HepG2 (cell line): ENCODE data around the gene TBL3. TPM values are rescaled to one million over a fixed set of nuclear protein-coding genes. Genes with fewer than 3 reads are reported as not detected.
A peak's percentile ranks its signal among the peaks of the same experiment; 100 is the strongest.

Source experiments
- ATAC-seq: fragments of 200-7000 bp; cut with Tn5 transposase; 3 replicates; pipeline ENCODE4 v1.9.1; 2020; ENCODE audit warnings: mild to moderate bottlenecking, moderate library complexity
- BruUV-seq: library from RNA; stranded (reverse); fragments of 400-500 nt; replicated peaks from 2 replicates; lab custom pipeline; 2021; lab: Mats Ljungman, UMichigan
- CTCF ChIA-PET: fragments of 300-600 bp; formaldehyde crosslinking; extraction: SDS; loops from one replicate; lab custom pipeline; 2021; ENCODE audit warnings: low total read pairs, inconsistent platforms, low intra/inter-chr PET ratio; lab: Yijun Ruan, JAX
- POLR2A ChIA-PET: fragments of 350-600 bp; sonication (Branson Sonifier 250); formaldehyde crosslinking; loops from one replicate; lab custom pipeline; 2020; ENCODE audit warnings: antibody characterized with exemption, inconsistent platforms; lab: Yijun Ruan, JAX
- DNase-seq: peaks from one replicate; pipeline ENCODE4 v3.0.0-alpha.2; 2015; ENCODE audit warnings: low spot score
- FAIRE-seq: peaks from 3 replicates; lab custom pipeline; 2011; peaks lifted over from hg19 to GRCh38; lab: Jason Lieb, UNC
- H2AFZ ChIP-seq: one replicate; pipeline ENCODE4 v1.6.1; 2011; ENCODE audit warnings: low read length, inconsistent platforms
- H3K27ac ChIP-seq: fragments of 300-600 bp; 3 replicates; pipeline ENCODE4 v1.8.0; 2011; ENCODE audit warnings: mixed run types, mild to moderate bottlenecking, mixed read lengths, low read length, inconsistent platforms; ENCODE audit not compliant: insufficient read depth; ENCODE audit errors: extremely low read length
- H3K27me3 ChIP-seq, 2 experiments: fragments of 200-600 bp in 1 of 2; 2 replicates in 1 of 2; 3 replicates in 1 of 2; pipeline versions ENCODE4 v1.6.0 to v1.8.0; 2011; ENCODE audit warnings: low read length in 2 of 2, mild to moderate bottlenecking in 2 of 2, moderate library complexity in 2 of 2, inconsistent platforms in 1 of 2; ENCODE audit not compliant: insufficient read depth in 2 of 2, control insufficient read depth in 1 of 2
- H3K36me3 ChIP-seq, 2 experiments: fragments of 200-600 bp in 1 of 2; replicated peaks in 1 of 2; 2 replicates in 1 of 2; 3 replicates in 1 of 2; pipeline versions ENCODE4 v1.5.1 to v1.8.0; 2011; ENCODE audit warnings: low read length in 2 of 2, inconsistent platforms in 1 of 2; ENCODE audit not compliant: insufficient read depth in 2 of 2, control insufficient read depth in 1 of 2
- H3K4me1 ChIP-seq: 2 replicates; pipeline ENCODE4 v1.5.1; 2012; ENCODE audit warnings: low read length, inconsistent platforms; ENCODE audit not compliant: insufficient read depth
- H3K4me2 ChIP-seq: 2 replicates; pipeline ENCODE4 v1.6.0; 2011; ENCODE audit warnings: low read depth, low read length, inconsistent platforms
- H3K4me3 ChIP-seq, 3 experiments: fragments of 200-600 bp in 1 of 3; sonication (generic), shearing (Covaris generic) in 1 of 3; replicated peaks in 1 of 3; 2 replicates each; pipeline ENCODE4 v1.5.1; 2011 to 2016; ENCODE audit warnings: low read length in 3 of 3, inconsistent platforms in 2 of 3, low read depth in 2 of 3, mild to moderate bottlenecking in 2 of 3, control low read depth in 1 of 3, mixed read lengths in 1 of 3; ENCODE audit not compliant: insufficient read depth in 1 of 3
- H3K79me2 ChIP-seq: one replicate; pipeline ENCODE4 v1.6.1; 2011; ENCODE audit warnings: low read length, inconsistent platforms; ENCODE audit not compliant: insufficient read depth
- H3K9ac ChIP-seq: 2 replicates; pipeline ENCODE4 v1.6.0; 2011; ENCODE audit warnings: mild to moderate bottlenecking, low read depth, low read length, inconsistent platforms; ENCODE audit not compliant: insufficient read depth
- H3K9me3 ChIP-seq: 2 replicates; pipeline ENCODE4 v1.5.1; 2012; ENCODE audit warnings: mild to moderate bottlenecking, low read length
- H4K20me1 ChIP-seq: 2 replicates; pipeline ENCODE4 v1.6.0; 2011; ENCODE audit warnings: inconsistent platforms, mild to moderate bottlenecking, low read length, moderate library complexity; ENCODE audit not compliant: insufficient read depth
- CREB1 ChIP-seq, 2 experiments: fragments of 450-650 bp in 1 of 2; IDR thresholded peaks; 2 replicates each; pipeline ENCODE4 v1.6.1; 2016 to 2017; ENCODE audit warnings: control low read depth in 1 of 2, mild to moderate bottlenecking in 1 of 2, missing compliant biosample characterization in 1 of 2, missing genetic modification characterization in 1 of 2
- ETV5 ChIP-seq: IDR thresholded peaks from 2 replicates; pipeline ENCODE4 v1.6.1; 2018; ENCODE audit warnings: missing biosample characterization, missing genetic modification reagents, inconsistent platforms, borderline replicate concordance
- HNRNPK ChIP-seq: fragments of 200-400 bp; formaldehyde crosslinking; IDR thresholded peaks from 2 replicates; pipeline ENCODE4 v1.6.1; 2018; ENCODE audit warnings: low read length, low read depth, moderate library complexity, mild to moderate bottlenecking; ENCODE audit not compliant: poor library complexity, severe bottlenecking
- MED1 ChIP-seq: sonication (generic); formaldehyde crosslinking; IDR thresholded peaks from 2 replicates; pipeline ENCODE4 v1.4.0; 2020; ENCODE audit warnings: missing genetic modification reagents
- YEATS2 ChIP-seq: sonication (generic); formaldehyde crosslinking; IDR thresholded peaks from 2 replicates; pipeline ENCODE4 v1.4.0; 2020; ENCODE audit warnings: missing genetic modification reagents, borderline replicate concordance
- ZBTB20 ChIP-seq: sonication (generic); formaldehyde crosslinking; IDR thresholded peaks from 2 replicates; pipeline ENCODE4 v1.8.1; 2023; ENCODE audit warnings: missing genetic modification reagents, low read depth, mild to moderate bottlenecking, borderline replicate concordance
- ZNF337 ChIP-seq: sonication (generic); formaldehyde crosslinking; IDR thresholded peaks from 2 replicates; pipeline ENCODE4 v1.5.1; 2020; ENCODE audit warnings: missing genetic modification reagents, low read depth, mild to moderate bottlenecking, borderline replicate concordance
- WGBS: methylation state at CpG from one replicate; pipeline ENCODE4 v1.1.6; 2017; ENCODE audit warnings: low lambda C conversion rate; 5-methylcytosine and 5-hydroxymethylcytosine counted together
- in situ Hi-C: cut with HindIII; loops from 2 replicates; pipeline ENCODE4 v1.10.0; 2017; ENCODE audit warnings: low pct_unique_long_range_greater_than_20kb; ENCODE audit not compliant: extremely low pct_ligation_motif_present
- intact Hi-C: fragments of 100-400 bp; cut with micrococcal nuclease; formaldehyde crosslinking; loops from one replicate; pipeline ENCODE4 v1.10.0; 2022; ENCODE audit not compliant: unreplicated experiment
- polyA plus RNA-seq, 8 experiments: library from polyadenylated mRNA; depleted of rRNA in 3 of 8; stranded (reverse) in 7 of 8; unstranded in 1 of 8; fragments of >200 nt; fragmentation: Illumina TruSeq in 4 of 8; extraction: Trizol in 4 of 8; gene quantifications; 2 replicates each; pipeline versions ENCODE4 v1.2.1 to v1.2.3, GENCODE V29; 2011 to 2016; ENCODE audit warnings: low read depth in 4 of 8, missing spikeins in 1 of 8, mixed read lengths in 1 of 8; ENCODE audit not compliant: insufficient read depth in 1 of 8
- total RNA-seq, 5 experiments: library from RNA; depleted of rRNA; stranded (reverse); fragments of >200 nt; fragmentation: Illumina TruSeq; extraction: Trizol; gene quantifications; 2 replicates each; pipeline ENCODE4 v1.2.3, GENCODE V29; 2016; ENCODE audit warnings: low read depth in 1 of 5
- TF ChIP-seq, protein P1 (sequence below): sonication (generic); formaldehyde crosslinking; IDR thresholded peaks from 2 replicates; pipeline ENCODE4 v1.4.0; 2020; ENCODE audit warnings: missing genetic modification reagents, borderline replicate concordance
- TF ChIP-seq, protein P2 (sequence below), 2 experiments: sonication (generic) in 1 of 2; formaldehyde crosslinking in 1 of 2; IDR thresholded peaks; 2 replicates each; pipeline versions ENCODE4 v1.5.1 to v1.6.1; 2011 to 2020; ENCODE audit warnings: borderline replicate concordance in 1 of 2, low read depth in 1 of 2, low read length in 1 of 2, mild to moderate bottlenecking in 1 of 2, missing genetic modification reagents in 1 of 2, moderate library complexity in 1 of 2

TBL3 gene
- total and polyA plus RNA-seq, 2 of the 13 experiments (the other 11 are each of a cell fraction or from before 2014, with no cell fraction given), result 16.8 to 38.0 TPM

DNA sequence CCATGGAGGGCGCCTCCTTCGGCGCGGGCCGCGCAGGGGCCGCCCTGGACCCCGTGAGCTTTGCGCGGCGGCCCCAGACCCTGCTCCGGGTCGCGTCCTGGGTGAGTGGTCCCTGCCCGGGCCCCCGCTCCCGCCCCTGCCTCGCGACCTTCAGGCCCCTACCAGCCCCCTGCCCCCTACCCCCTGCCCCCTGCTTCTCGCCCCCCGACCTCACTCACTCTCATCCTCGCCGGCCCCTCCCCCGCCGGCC, 18.2 kb downstream of the TBL3 start:
- Histone ChIP-seq H4K20me1 (no peaks in the 10 kb centered on the region), H3K4me1 (peaks cover 68% of the 10 kb centered on the region), H3K27me3 (peaks cover 0 to 8% of the 10 kb centered on the region in 2 experiments; a peak in 2 of 5 replicates), H3K9ac (no peak overlapping the region), H3K4me2 (peak overlapping the region; percentile 95), H3K79me2 (peaks cover 9% of the 10 kb centered on the region), H3K36me3 (peaks cover 12 to 15% of the 10 kb centered on the region in 2 experiments; a peak in 4 of 5 replicates), H3K27ac (no peak overlapping the region), H2AFZ (no peak overlapping the region), H3K9me3 (no peaks in the 10 kb centered on the region), H3K4me3 (peak overlapping the region in 2 of 3 experiments; percentile 77 to 82; a peak in 4 of 6 replicates)
- in situ Hi-C loops (no loop called here), intact Hi-C loops (no loop called here)
- ChIA-PET POLR2A (interaction anchor here (0.8 to 2.0 kb wide), 7 partner anchors 14 to 165 kb away, joined by 3 to 13 read pairs (median 5); partner anchors contain the start of genes RPS2 and TRAF7), CTCF (interaction anchor here (0.6 kb wide), 1 partner anchor 14 kb away, joined by 3 read pairs; no protein-coding TSS in a partner anchor)
- FAIRE-seq, result no peak
- no peak for DNase-seq
- BruUV-seq, result no TSS peak
- WGBS, result 0% methylated on average over 2 of the region's 25 CpGs
- ATAC-seq, result peak; percentile 5
- TF ChIP-seq HNRNPK (peak; percentile 39), ZNF337 (CRISPR knock-in tag) (no peak)

DNA sequence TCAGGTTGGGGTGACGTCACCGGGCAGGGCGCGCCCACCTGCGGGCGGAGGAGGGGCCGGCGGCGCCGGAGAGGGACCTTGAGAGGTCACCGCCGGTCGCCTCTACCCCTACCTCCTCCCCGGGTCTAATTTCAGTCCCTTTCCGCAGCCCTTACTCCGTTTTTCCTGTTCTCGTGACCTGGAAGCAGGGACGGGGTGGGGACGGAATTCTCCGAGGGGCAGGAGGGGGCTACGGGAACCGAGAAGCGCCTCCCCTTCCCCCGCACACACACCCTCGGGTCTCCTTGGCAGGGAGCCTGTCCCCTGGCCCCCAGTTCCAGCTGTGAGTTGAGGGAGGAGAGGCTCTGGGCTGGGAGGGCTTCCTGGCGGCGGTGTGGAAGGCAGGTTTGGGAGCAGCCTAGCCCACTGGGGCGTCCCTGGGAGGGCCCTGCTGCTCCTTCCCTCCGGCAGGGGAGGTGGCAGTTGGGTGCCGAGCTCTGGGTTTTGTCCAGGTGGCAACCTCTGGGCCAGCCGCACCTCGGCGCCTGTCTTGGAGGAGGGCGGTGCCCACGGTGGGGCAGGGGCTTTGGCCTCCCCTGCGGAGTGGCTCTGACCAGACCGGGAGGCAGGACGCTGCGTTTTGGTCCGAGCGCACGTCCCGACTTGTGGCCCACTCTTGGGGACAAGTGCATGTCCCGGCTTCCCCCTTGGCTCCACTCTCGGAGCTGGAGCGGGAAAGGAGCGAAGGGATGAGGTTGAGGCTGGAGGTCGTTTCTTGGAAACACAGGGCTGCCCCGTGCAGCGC, 18.7 kb downstream of the TBL3 start:
- peak; percentile 34 for DNase-seq
- 0 out of 2 replicates have a peak, but pooled peaks have one; percentile 25 for TF ChIP-seq ZBTB20 (CRISPR knock-in tag)
- peak; percentile 30; the same call in 1 of the 2 replicates for TF ChIP-seq ETV5 (CRISPR knock-in tag)
- TF ChIP-seq, protein P1, sequence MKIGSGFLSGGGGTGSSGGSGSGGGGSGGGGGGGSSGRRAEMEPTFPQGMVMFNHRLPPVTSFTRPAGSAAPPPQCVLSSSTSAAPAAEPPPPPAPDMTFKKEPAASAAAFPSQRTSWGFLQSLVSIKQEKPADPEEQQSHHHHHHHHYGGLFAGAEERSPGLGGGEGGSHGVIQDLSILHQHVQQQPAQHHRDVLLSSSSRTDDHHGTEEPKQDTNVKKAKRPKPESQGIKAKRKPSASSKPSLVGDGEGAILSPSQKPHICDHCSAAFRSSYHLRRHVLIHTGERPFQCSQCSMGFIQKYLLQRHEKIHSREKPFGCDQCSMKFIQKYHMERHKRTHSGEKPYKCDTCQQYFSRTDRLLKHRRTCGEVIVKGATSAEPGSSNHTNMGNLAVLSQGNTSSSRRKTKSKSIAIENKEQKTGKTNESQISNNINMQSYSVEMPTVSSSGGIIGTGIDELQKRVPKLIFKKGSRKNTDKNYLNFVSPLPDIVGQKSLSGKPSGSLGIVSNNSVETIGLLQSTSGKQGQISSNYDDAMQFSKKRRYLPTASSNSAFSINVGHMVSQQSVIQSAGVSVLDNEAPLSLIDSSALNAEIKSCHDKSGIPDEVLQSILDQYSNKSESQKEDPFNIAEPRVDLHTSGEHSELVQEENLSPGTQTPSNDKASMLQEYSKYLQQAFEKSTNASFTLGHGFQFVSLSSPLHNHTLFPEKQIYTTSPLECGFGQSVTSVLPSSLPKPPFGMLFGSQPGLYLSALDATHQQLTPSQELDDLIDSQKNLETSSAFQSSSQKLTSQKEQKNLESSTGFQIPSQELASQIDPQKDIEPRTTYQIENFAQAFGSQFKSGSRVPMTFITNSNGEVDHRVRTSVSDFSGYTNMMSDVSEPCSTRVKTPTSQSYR (CRISPR knock-in tag), result peak; percentile 60; the same call in 1 of the 2 replicates
- peak; percentile 11; the same call in 1 of the 2 replicates for TF ChIP-seq MED1 (CRISPR knock-in tag)
- 0 out of 2 replicates have a peak, but pooled peaks have one; percentile 35 for TF ChIP-seq YEATS2 (CRISPR knock-in tag)
- TF ChIP-seq CREB1 (IDR thresholded peaks at IDR 0.05), result peak; percentile 95
- no peak for TF ChIP-seq CREB1 (CRISPR knock-in tag; IDR thresholded peaks at IDR 0.05)
- TF ChIP-seq, protein P2, sequence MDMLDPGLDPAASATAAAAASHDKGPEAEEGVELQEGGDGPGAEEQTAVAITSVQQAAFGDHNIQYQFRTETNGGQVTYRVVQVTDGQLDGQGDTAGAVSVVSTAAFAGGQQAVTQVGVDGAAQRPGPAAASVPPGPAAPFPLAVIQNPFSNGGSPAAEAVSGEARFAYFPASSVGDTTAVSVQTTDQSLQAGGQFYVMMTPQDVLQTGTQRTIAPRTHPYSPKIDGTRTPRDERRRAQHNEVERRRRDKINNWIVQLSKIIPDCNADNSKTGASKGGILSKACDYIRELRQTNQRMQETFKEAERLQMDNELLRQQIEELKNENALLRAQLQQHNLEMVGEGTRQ (IDR thresholded peaks at IDR 0.05; ENCODE audit: low read depth, low read length), result no peak
- TF ChIP-seq, protein P2 (CRISPR knock-in tag; IDR thresholded peaks at IDR 0.05; ENCODE audit: borderline replicate concordance), result 0 out of 2 replicates have a peak, but pooled peaks have one; percentile 1

More for the DNA sequence above, 18.7 kb downstream of the TBL3 start:
- Histone ChIP-seq H3K4me1 (peaks cover 63% of the 10 kb centered on the region), H3K36me3 (peaks cover 12 to 15% of the 10 kb centered on the region in 2 experiments; a peak in 4 of 5 replicates), H3K27ac (no peak overlapping the region), H3K9ac (peak overlapping the region; percentile 60), H3K27me3 (peaks cover 0 to 8% of the 10 kb centered on the region in 2 experiments; a peak in 2 of 5 replicates), H2AFZ (no peak overlapping the region), H3K4me2 (peak overlapping the region; percentile 95), H3K4me3 (peak overlapping the region; percentile 60 to 82 (median 77)), H3K79me2 (peaks cover 4% of the 10 kb centered on the region), H3K9me3 (no peaks in the 10 kb centered on the region), H4K20me1 (no peaks in the 10 kb centered on the region)
- WGBS, result under 1% methylated on average over 31 of the region's 50 CpGs
- ATAC-seq (peak; percentile 19), FAIRE-seq (no peak)
- no TSS peak for BruUV-seq
- CTCF ChIA-PET, result no interaction called here
- in situ Hi-C loops, result no loop called here
- POLR2A ChIA-PET, result interaction anchor here (0.8 to 2.0 kb wide), 7 partner anchors 13 to 165 kb away, joined by 3 to 13 read pairs (median 5); partner anchors contain the start of genes RPS2 and TRAF7
- intact Hi-C loops, result no loop called here
